WTC11 (cell line): ENCODE data around the gene SH3GLB2.

Experiments
- CTCF ChIP-seq: fragments of 200-600 bp; IDR thresholded peaks from 2 replicates; pipeline ENCODE4 v1.8.0; 2022; ENCODE audit warnings: antibody characterized with exemption
- E2F4 ChIP-seq: sonication (generic); formaldehyde crosslinking; IDR thresholded peaks from 2 replicates; pipeline ENCODE4 v1.8.1; 2022; ENCODE audit warnings: low read depth, mild to moderate bottlenecking, moderate library complexity, missing genetic modification reagents, borderline replicate concordance
- FOXJ3 ChIP-seq: sonication (generic); formaldehyde crosslinking; IDR thresholded peaks from 2 replicates; pipeline ENCODE4 v1.9.0; 2021; ENCODE audit warnings: missing genetic modification reagents, mild to moderate bottlenecking, borderline replicate concordance
- FOXP1 ChIP-seq: sonication (generic); formaldehyde crosslinking; IDR thresholded peaks from 2 replicates; pipeline ENCODE4 v1.8.0; 2022; ENCODE audit warnings: missing genetic modification reagents, mild to moderate bottlenecking, moderate library complexity, borderline replicate concordance
- GTF2I ChIP-seq: fragments of 250-450 bp; sonication (Bioruptor Pico); conservative IDR thresholded peaks from 2 replicates; pipeline ENCODE4 v1.4.0; 2021; ENCODE audit warnings: mild to moderate bottlenecking
- JUN ChIP-seq: sonication (generic); formaldehyde crosslinking; IDR thresholded peaks from 2 replicates; pipeline ENCODE4 v1.8.0; 2023; ENCODE audit warnings: mild to moderate bottlenecking, missing genetic modification reagents
- KAT7 ChIP-seq: sonication (generic); formaldehyde crosslinking; IDR thresholded peaks from 2 replicates; pipeline ENCODE4 v1.8.1; 2023; ENCODE audit warnings: missing genetic modification reagents, mild to moderate bottlenecking, borderline replicate concordance
- NFYB ChIP-seq: sonication (generic); formaldehyde crosslinking; conservative IDR thresholded peaks from 2 replicates; pipeline ENCODE4 v1.8.0; 2022; ENCODE audit warnings: low read depth, missing genetic modification reagents
- SMAD3 ChIP-seq: sonication (generic); formaldehyde crosslinking; IDR thresholded peaks from 2 replicates; pipeline ENCODE4 v1.8.0; 2022; ENCODE audit warnings: missing genetic modification reagents, mild to moderate bottlenecking, borderline replicate concordance
- USF2 ChIP-seq: sonication (generic); formaldehyde crosslinking; IDR thresholded peaks from 2 replicates; pipeline ENCODE4 v1.8.1; 2023; ENCODE audit warnings: mild to moderate bottlenecking, missing genetic modification reagents, moderate library complexity
- ZNF396 ChIP-seq: fragments of 250-450 bp; sonication (Bioruptor Pico); IDR thresholded peaks from 2 replicates; pipeline ENCODE4 v1.8.0; 2021; ENCODE audit warnings: mild to moderate bottlenecking, moderate library complexity, borderline replicate concordance
- ZNF671 ChIP-seq: fragments of 250-450 bp; sonication (Bioruptor Pico); IDR thresholded peaks from 2 replicates; pipeline ENCODE4 v1.8.0; 2021; ENCODE audit warnings: mild to moderate bottlenecking

- TF ChIP-seq CTCF: no peak
- TF ChIP-seq FOXP1 (CRISPR knock-in tag): no peak
- no peak for TF ChIP-seq ZNF671 (CRISPR knock-in tag)
- no peak for TF ChIP-seq ZNF396 (CRISPR knock-in tag)
- TF ChIP-seq E2F4: no peak
- no peak for TF ChIP-seq KAT7
- no peak for TF ChIP-seq FOXJ3 (CRISPR knock-in tag)
- TF ChIP-seq SMAD3 (CRISPR knock-in tag): no peak
- TF ChIP-seq GTF2I (CRISPR knock-in tag): no peak
- TF ChIP-seq NFYB (CRISPR knock-in tag): no peak
- TF ChIP-seq JUN (CRISPR knock-in tag): no peak
- no peak for TF ChIP-seq USF2 (CRISPR knock-in tag)
These were observed 16.4 kb downstream of the SH3GLB2 start for GRCh38 chr9:129011761-129012181.
